HG03196 (cell line): Measurements from ENCODE around the gene MAP4K4.
"Not testable (repeated sequence)": the region's sequence is repeated elsewhere in the genome, so short reads cannot be mapped to it uniquely, and the experiment has no call there.

Source experiments
- ATAC-seq: cut with Tn5 transposase; IDR thresholded peaks from one replicate; pipeline ENCODE4 v1.9.1; 2021; ENCODE audit not compliant: unreplicated experiment

The MAP4K4 gene

DNA sequence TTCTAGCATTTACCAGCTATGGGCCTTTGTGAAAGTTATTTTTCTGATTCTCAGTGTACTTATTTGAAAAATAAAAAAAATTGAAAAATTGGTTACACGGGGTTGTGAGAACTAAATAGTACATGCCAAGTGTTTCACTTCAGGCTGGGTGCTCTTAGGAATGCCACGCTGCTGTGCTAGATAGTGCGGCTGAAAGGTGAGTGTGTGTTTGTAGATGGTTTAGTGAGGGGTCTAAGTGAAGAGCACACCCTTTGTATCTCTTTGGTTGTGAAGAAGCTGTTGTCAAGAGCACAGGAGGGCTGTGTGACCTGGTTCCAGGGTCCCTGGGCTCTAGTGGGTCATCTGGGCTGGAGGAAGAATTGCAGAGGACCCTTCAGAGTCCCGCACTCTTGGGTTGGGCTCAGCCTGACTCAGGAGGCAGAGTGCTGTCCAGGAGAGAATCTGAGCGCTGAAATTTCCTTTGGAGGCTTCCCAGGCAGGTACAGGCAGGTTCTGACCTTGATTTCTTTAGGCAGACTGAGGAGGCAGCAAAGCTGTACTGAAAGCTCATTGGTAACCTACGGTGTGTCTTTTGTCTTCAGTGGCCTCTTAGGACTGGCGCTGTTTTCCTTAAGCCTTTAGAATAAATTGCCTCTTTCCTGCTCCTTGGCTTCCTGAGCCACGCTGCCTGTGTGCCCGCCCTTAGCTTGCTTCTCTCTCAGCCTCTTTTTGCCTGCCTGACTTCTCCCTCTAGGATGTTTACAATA, 44.4 kb downstream of the MAP4K4 start:
- ATAC-seq: no peak

GRCh38 chr2:101742547-101742946, 45.0 kb downstream of the MAP4K4 start:
- ATAC-seq: no peak

GRCh38 chr2:101743288-101743687, 45.8 kb downstream of the MAP4K4 start:
- ATAC-seq: no peak

DNA sequence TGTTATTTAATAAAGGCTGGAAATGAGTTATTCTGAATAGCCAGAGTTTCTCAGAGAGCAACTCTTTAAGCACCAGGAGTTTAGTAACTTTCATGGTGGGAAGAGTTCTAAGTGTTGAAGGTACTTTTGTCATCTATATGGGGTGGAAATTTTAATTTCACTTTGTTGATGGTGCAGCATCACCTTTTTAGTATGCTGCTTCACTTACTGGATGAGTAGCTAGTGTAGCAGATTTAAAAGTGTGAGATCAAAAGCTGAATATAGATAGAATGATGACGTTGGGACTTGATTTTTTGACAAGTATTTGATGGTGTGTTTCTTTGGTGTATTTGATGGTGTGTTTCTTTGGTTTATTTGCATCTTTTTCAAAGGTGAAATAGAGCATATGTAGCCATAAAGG, 47.3 kb downstream of the MAP4K4 start:
- no peak for ATAC-seq

DNA sequence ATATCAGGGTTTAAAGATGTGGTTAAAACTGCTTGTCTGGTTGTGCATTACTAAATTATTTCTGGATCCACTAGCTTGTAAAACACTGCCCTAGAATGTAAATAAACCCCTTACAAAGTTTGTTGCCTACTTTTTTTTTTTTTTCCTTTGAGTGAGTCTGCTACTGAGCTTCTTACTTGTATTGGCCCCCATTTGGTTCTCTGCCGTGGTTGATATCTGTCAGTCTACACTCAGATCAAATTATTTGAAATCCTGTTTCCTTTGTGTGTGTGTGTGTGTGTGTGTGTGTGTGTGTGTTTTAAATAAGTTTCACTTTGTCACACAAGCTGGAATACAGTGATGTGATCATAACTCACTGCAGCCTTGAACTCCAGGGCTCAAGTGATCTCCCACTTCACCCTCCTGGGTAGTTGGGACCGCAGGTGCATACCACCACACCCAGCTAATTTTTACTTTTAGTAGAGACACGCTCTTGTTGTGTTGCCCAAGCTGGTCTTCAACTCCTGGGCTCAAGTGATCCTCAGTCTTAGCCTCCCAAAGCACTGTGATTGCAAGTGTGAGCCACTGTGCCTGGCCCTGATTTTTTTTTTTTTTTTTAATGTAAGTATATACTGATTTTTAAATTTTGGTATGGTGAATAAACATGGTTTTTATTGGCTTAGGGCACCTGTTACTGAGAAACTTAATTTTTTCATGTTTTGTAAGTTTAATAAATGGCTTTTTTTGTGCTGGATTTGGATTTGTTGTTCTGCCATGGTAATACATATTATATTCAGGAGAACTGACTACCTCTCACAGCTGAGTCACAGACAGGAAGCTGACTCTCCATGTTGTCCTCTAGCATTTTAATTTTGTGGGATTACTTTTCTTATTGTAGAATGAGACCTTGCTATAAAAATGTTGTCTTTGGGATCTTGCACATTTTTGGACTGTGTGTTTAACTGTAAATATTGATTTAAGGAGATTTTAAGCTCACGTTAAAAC, 48.5 kb downstream of the MAP4K4 start:
- ATAC-seq: no peak

- ATAC-seq: no peak
Observed at GRCh38 chr2:101748000-101748399, 50.5 kb downstream of the MAP4K4 start.

- ATAC-seq: not testable (repeated sequence)
Observed at GRCh38 chr2:101748462-101748861, 51.0 kb downstream of the MAP4K4 start.

DNA sequence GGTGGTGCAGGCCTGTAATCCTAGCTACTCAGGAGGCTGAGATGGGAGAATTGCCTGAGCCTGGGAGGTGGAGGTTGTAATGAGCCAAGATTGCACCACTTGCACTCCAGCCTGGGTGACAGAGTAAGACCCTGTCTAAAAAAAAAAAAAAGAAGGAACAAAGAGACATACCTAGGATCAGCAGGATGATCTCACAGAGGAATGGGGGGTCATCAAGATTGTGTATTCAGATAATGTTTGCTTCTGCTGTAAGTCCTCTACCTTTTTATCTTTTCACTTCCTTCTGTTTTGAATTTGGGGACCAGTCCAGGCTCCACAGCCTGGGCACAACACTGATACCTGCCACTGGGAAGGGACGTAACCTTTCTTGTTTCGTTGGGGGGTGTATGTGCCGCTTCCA, 53.2 kb downstream of the MAP4K4 start:
- no peak for ATAC-seq

DNA sequence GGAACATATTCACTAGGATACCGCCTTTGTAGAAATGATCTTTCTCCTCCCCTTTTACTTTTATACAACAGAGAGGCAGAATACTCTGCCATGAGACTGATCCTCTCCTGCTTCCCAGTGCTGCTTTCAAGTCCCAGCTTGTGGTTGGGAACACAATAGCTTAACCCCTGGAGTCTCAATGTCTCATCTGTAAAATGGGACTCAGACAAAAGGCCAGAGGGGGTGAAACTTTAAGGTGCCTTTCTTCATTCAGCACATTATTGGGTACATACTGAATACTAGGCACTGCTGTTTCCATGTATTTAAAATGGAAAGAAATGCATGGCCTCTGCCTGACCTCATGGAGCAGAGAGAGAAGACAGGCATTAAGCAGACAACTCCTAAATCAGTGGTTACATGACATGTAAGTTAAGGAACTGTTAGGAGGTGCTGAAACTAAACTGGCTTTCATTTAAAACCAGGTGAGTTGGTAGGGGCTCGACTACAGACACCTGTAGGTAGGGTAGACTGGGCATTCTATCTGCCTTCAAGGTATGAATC, 53.8 kb downstream of the MAP4K4 start:
- ATAC-seq: no peak

DNA sequence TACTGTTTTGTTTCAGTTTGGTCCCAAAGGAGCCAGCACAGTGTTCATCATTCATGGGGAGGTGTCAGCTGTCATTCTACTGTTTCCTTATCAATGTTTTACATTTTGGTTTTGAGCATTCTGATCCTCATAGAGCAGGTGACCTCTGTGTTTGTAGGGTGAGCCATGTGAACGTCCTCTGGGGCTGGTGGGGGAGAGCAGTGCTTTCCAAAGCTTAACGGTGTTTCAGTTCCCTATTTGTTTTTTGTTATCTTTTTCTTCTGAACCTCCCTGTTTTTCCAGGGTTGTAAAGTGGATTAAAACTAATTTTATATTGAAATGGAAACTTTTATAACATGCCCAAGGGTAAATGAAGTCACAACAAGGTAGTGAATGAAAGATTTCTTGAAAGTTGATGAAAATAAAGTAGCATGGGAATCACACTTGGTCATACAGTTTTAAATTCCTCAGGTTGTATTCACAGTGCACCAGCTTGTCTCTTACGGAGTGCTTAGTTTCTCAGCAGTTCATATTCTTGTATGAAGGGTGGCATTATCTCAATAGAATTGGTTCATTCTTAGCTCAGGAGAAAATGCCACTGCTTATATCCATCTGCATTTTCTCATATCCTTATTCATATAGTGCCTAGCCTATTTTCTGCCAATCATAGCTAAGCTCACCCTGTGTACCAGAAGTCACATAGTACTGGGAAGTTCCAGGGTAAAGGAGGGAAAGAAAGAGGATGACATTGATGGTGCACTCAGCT, 54.5 kb downstream of the MAP4K4 start:
- peak; percentile 85 for ATAC-seq

GRCh38 chr2:101752716-101753616, 55.5 kb downstream of the MAP4K4 start:
- ATAC-seq: no peak

DNA sequence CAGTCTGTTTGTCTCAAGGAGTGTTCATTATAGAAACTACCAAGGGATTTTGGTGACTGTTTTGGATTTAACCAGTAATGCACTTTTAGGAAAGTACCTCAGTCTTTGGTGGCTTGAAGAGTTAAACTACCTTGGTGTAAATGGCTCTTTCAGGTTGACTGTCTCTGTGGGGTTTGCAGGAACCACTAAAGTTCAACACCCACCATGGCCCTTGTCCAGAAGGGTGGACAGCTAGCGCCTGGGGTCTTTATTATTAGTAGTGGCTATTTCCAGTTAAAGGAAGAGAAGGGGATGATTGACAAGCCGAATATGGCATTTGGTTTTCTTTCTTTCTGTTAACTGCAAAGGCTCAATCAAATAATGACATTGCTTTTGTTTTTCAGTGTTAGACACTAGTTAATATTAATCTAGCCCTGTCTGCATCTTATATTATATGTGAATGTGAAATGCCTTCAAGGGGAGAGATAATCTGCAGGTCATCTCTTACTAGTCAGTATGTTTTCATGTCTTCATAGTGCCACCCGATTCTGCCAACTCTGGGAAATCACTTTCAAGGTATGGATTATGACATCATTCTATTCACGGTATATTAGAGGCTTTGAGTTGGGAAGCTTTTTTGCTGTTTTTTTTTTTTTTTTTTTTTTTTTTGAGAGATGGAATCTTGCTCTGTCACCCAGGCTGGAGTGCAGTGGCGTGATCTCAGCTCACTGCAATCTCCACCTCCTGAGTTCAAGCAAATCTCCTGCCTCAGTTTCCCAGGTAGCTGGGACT, 56.4 kb downstream of the MAP4K4 start:
- ATAC-seq: no peak

- no peak for ATAC-seq
Observed at GRCh38 chr2:101754618-101755017, 57.1 kb downstream of the MAP4K4 start.

GRCh38 chr2:101756266-101756665, 58.8 kb downstream of the MAP4K4 start:
- ATAC-seq: no peak

GRCh38 chr2:101758001-101758400, 60.5 kb downstream of the MAP4K4 start:
- no peak for ATAC-seq

- no peak for ATAC-seq
Observed at GRCh38 chr2:101759162-101759561, 61.7 kb downstream of the MAP4K4 start.

DNA sequence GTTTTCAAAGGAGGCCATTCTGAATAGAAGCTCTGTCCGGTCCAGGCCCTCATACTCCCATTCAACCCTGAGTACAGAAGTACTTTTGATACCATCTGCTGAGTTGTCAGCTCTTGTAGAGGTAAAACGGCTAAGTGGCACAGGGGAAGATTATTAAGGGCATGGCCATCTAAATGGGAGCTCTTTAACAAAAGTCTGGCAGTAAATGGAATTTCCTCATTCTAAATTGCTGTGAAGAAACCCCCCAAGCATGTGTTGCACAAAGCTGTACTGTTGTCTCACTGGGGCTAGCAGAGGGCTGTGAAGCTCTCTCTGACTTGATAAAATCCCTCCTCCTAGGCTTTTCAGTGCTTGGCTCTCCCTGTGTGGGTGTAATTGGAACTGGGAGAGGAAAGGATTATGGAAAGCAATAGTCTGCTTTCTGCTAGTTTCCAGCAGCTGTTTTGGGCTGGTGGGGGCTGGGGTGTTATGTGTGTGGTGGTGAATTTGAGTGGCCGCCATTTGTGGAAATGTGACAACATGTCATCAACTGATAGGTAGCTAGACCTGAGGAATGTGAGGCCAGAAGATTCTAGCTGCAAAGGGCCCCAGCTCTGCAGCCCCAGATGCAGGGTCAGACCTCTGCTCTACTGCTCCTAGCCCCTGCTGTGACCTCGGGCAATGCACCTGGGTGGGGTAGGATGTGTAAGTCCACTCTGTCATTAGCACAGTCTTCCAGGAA, 65.1 kb downstream of the MAP4K4 start:
- no peak for ATAC-seq

DNA sequence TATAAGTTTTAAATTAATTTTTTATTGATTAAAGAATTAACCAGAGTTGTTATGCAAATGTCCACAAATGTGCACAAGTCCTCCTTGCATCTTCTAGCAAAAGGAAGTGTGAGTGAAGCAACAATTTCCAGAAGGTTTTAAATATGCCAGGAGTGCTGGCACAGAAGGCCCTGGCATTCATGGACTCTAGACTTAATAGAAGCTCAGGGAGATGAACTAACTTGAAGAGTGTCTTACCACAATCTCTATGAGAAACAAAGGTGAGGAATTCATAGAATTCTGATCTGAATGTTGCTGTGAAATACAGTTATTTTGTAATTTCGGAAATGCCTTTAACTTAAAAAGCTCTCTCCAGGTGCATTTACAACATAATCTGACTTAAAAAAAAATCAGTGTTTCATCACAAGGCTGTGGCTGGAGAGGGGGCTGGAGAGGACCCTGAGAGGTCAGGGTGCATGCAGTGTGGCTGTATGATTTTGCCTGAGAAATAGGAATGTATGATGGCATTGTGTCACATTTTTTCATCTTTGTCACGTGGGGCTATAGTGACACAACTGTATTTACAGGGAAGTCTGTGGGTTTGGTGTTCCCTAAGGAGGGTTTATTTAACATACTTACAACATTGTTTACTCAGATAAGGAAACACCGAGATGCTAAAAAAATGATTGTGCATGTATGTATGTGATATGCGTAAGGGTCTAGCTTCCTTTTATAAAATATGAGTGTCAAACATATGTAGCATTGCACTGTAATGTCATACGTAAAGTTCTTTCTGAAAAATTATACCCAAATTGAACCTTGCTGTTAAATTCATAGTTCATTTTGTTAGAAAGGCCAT, 66.2 kb downstream of the MAP4K4 start:
- ATAC-seq: no peak
